HG02571 (cell line): ENCODE results near the gene PTPRN2.

Experiments
- ATAC-seq: cut with Tn5 transposase; IDR thresholded peaks from one replicate; pipeline ENCODE4 v1.9.1; 2021; ENCODE audit warnings: mild to moderate bottlenecking, moderate library complexity; ENCODE audit not compliant: unreplicated experiment

The PTPRN2 gene

DNA sequence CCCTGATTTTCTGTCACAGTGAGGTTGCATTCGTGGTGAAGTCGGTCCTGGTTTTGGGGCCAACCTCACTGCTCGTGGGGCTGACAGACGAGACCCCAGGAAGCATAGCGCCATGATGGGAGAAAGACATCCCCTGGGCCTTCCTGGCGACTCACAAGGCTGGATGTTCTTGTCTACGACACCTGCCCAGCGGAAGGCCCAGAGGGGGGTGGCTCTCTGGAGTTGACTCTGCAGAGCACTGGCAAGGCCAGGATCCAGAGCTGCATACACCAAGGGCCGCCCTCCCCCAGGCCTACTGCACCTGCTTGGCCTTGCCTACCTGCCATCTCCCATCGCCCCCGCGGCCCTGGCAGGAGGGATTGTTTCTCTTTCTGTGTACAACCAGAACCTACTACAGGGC is 608.9 kb downstream of the PTPRN2 start:
- ATAC-seq = no peak

DNA sequence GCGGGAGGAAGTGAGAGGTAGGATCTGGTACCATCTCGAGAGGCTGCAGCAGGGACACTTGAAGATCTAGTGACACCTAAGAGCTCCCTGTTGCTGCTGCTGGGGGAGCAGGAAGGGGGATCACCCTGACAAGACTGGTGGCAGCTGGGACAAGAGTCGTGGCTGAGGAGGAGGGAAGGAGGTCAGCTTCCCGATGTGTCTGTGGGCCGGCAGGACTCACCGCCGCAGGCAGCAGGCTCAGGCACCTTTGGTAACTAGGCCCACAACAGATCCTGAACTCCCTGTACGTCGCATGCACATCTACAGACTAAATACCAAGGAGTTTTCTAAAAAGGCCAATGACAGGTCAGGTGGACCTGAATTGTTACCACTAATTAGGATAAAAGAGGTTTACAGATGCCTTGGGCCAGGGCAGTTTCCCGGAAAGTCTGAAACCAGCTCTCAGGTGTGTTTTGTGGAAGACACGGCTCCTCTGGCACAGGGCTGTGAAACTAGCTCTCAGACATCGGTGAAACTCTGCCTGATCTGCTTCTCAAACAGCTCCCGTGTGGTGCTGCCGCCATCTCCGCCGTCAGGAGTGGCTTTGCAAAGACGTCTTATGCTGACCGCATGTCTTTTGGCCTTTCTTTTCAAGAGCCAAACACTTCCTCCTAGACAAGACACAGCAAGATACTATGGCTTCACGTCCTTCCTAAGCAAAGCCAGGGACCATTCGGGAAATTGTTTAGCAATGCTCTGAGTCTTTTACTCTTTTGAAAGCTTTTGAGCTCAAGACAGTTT is 609.7 kb downstream of the PTPRN2 start:
- ATAC-seq = no peak

DNA sequence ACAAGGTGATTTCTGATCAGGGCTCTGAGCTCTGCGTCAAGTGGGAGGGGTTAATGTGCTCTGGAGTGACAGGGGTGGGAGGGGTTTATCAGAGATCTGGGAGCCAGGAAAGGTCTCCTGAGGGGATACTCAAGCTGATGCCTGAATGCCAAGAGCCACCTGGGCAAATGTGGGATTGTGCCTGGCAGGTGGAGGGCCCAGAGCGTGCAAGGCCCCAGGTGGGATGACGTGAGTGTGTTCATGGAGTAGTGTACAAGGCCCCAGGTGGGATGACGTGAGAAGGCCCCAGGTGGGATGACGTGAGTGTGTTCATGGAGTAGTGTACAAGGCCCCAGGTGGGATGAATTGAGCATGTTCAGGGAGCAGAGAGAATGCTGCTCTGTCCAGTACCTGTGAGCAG is 610.3 kb downstream of the PTPRN2 start:
- no peak for ATAC-seq

DNA sequence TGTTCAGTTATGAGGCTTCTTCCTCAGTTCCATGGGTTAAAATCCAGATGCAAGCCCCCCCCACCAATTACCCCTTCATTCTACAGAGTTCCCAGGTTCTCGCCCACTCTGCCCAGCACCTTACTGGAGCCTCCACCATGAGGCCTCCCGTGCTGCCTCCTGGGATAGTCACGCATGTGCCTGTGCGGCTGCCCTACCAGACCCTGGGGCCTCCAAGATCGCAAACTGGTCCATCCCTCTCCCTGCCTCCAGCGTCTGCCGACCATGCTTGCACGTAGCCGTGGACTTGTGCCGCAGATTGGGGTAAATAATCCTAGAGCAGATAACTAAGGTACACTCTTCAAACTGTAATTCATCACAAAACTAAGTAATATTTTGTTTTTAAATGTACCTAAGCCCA is 611.2 kb downstream of the PTPRN2 start:
- ATAC-seq = no peak

DNA sequence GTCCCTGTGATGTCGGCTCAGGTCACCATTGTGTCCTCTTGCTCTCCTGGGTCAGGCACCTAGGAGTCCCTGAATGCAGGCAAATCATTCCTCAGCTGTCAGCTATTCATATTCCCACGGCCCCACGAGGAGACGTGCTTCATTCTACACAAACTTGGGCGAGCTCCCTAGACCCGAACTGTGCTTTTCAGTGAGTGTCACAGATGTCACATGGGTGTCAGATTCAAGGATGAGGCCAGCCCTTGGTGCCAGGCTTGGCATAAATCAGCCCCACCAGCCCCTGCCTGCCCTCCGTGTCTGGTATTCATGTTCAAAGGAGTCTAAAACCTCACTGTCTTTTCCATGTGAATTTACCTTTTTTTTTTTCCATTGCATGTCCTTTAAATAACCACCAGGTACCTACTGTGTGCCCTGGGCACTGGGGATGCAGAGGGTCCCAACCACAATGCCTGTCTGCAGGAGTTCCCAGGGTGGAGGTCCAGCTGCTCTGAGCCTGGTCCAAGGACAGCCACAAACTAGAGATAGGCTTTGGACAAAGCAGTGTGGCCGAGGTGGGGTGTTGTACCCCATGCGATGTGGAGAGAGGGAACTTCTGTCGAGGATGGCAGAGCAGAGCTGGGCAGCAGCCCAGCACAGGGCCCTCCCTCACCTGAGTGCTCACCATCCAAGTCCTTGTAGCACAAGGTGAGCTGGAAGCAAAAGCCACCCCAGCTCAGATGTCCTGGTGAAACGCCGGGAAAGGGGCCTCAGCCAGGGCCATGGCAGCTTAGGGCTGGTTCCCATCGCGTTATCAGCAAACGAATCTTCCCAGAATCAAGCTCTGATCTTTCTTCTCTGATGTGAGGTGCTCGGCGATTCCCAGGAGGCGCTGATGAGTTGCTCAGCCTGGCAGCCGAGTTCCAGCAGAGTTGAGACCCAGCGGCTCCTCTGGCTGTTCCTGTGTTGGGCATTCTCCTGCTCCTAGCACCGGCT is 611.9 kb downstream of the PTPRN2 start:
- ATAC-seq = no peak

DNA sequence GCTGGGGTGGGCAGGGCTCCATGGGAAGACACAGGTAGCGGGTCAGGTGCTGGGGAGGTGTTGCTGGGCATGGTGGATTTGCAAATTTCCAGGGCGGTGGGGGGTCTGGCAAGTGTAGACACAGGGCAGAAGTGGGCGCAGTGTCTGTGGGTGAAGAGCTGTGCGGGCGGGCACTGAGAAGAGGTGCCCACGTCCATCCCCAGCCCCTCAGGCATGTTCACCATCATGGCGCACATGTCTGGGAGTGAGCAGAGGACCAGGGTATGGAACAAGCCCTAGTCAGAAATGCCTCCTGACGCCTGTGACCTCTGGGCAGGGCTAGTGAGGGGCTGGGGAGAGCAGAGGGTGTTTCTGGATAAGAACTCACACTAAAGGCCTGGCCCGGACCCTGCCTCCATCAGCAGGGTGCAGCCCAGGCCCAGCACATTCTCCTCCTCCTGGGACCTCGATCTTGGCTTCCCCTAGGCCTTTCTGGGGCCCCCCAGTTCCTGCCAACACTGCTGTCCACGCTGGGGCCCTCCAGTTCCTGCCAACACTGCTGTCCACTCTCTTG is 612.9 kb downstream of the PTPRN2 start:
- no peak for ATAC-seq

DNA sequence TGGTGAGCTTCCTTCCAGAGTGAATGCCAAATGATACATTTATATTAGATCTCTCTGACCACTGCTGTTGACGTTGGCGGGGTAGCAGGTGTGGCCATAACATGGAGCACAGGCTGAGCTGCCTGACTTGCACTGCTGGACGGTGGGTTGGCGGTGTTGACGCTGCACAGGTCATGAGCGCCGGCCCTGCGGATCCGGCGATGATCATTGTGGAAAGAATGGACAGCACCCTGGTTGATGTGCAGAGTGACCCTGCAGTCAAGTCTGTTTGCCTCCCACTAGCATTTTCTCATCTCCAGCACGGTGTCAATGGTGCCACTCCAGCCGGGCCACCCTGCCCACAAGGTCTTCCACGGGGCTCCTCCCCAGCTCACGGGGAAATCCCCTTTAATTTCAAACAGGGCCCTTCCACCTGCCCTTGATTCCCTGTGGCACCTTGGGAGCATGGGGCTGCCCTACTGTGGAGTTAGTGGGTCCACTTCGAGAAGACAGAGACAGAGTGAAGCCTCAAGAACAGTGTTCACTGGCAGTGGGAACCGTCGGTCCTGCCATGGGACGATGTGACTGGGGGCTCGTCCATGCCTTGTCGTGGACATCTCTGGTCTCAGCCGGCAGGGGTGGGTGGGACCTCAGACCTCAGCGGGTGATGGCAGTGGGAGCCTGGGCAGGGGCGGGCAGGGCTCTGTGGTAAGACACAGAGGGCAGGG is 613.5 kb downstream of the PTPRN2 start:
- ATAC-seq = no peak

DNA sequence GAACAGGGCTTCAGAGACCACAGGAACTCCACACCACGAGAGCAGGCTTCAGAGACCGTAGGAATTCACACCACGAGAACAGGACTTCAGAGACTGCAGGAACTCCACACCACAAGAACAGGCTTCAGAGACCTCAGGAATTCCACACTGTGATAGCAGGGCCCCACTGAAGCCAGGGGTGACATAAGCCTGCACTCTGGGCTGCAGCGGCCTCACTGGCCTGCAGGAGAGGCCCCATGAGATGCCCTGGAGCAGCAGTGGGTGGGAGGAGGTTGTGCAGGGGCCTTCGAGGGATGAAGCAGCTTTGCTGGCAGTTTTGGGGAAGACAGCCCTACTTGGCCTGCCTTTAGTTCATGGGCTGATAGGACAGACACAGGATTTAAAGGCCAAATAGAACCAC is 614.7 kb downstream of the PTPRN2 start:
- ATAC-seq = no peak

DNA sequence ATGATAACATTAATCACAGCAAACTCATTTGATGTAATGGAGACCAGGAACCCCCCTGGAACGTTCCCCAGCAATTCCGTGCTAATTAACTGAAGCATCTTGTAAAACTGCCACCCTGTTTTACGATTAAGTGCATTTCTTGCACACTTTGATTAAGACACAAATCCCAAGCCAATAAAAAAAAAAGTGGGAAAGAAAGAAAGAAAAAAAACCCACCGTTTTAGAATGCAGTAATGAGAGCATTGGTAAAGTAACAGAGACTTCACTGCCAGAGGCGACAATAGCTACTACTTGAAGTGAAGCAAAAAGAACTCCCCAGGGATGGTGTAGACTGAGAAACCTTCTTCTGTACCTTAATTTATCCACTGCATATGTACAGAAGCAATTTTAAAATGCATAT is 616.1 kb downstream of the PTPRN2 start:
- ATAC-seq = no peak

DNA sequence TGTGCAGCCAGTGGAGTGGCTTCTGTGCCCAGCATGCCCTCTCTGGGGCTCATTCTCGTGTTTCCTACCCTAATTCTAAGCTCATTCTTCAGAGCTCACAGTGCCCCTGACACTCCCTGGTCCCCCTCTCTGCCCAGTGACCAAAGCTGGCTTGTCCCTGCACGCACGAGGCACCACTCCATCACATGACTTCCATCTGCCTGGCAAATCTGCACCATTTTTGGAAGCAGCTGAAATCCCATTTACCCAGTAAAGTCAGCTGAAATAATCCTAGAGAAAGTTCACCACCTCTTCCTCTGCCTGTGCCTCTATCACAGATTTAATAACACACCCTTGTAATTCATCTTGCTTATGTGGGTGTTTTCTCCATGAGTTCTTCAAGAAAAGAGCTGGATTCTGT is 616.9 kb downstream of the PTPRN2 start:
- no peak for ATAC-seq

DNA sequence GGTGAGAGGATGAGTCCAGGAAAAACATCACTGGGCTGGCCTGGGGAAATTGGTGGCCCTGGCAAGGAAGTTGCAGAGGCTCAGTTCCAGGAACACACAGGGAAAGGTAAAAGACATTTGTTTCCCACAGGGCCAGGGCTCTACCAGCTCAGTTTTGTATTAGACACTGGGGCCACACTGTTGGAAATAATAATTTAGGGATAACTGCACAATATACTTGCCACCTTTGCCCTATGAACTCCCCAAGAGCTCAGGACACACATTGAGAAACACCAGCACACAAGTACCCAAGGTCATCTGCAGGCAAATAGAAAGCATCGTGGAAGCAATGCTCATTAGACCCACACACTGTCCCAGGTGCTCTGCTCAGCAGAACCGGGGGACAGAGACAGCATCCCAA is 617.6 kb downstream of the PTPRN2 start:
- no peak for ATAC-seq

DNA sequence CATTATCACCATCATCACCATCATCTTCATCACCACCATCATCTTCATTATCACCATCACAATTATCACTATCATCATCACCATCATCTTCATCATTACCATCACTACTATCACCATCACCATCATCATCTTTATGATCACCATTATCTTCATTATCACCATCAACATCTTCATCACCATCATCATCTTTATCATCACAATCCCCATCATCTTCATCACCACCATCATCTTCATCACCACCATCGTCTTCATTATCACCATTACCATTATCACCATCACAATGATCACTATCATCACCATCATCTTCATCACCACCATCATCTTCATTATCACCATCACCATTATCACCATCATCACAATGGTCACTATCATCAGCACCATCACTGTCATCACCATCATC is 621.1 kb downstream of the PTPRN2 start:
- ATAC-seq = no peak

DNA sequence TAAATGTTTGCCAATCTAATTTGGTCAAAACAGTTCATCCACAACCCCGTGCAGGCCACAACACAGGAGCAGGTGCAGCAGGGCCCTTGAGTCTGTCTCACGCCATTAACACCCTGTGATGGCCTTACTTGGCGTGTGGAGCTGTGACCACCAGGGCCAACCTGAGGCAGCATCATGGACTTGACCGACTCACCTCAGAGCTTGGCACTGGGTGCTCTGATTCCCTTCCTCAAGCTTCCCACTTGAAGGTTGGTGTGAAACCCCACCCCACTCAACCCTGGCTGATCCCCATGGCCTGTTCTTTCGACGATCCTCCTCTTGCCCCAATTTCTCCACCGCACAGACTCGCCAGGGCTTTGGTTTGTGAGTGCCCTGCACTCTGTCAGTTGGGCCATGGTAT is 623.1 kb downstream of the PTPRN2 start:
- no peak for ATAC-seq

DNA sequence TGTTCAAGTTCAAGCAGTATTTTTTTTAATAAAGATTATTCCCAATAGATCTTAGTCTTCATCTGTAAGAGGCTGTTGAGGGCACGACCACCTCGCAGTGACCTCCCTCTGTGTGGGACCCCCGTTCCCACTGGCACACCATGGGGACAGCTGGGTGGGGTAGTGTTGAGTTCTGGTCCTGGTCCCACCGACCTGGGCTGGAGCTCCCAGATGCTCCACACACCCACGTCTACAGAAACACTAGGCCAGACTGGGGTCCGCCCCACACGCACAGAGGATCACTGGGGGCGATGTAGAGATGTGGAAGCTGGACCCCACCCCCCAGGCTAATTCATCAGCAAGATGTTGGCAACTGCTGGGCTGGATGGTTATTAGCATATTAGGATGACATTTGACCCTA is 623.6 kb downstream of the PTPRN2 start:
- no peak for ATAC-seq

DNA sequence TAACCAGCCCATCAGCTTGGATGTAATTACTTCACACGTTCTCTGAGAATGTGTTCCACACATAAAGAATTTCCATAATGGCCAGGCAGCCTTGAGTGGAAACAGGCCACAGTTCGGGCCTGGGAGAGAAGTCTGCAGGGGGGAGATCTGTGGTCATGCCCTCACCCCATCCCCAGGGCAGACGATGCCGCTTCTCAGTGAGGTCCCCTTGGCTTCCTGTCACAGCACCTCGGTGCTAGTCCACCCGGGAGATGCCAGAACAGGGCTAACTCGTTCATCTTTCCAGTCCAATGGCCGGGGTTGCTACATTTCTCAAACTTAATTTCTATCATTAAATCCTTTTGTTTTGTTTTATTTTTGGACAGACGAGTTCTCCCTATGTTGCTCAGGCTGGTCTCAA is 624.1 kb downstream of the PTPRN2 start:
- no peak for ATAC-seq

DNA sequence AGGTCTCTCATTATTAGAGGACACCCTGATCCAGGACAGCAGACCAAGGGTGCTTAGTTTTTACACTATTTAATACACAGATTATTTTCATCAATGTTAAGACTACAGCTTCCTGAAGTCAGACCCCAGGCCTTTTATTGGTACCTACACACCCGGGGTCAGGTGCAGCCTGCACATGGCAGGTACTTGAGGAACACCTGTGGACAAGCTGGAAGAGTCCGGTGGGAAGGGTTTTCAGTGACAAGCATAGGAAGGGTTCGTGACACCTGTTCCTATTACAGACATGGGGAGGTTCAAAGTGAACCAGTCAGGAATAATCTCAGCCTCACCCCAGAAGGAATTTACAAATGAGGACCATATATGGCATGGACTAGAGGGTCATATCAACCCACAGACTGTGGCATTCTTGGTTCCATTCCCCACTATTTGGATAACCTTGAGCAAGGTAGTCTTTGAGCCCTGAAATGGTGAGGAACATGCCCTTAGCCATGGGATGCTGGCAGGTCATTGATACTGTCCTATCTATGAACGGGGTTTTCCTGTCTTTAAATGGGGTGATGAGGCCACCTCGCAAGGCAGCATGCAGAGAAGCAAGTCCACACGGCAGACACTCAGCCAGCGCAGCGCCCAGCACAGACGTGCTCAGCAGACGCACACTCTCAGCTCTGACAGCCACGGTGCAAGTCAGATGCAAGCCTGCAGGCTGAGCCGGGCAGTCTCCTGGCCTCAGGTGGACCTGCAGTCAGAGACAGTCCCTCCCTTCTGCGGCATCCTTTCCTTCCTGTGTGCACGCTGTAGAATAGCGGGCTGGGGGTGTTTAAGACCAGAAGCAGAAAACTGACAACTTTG is 624.9 kb downstream of the PTPRN2 start:
- ATAC-seq = no peak

DNA sequence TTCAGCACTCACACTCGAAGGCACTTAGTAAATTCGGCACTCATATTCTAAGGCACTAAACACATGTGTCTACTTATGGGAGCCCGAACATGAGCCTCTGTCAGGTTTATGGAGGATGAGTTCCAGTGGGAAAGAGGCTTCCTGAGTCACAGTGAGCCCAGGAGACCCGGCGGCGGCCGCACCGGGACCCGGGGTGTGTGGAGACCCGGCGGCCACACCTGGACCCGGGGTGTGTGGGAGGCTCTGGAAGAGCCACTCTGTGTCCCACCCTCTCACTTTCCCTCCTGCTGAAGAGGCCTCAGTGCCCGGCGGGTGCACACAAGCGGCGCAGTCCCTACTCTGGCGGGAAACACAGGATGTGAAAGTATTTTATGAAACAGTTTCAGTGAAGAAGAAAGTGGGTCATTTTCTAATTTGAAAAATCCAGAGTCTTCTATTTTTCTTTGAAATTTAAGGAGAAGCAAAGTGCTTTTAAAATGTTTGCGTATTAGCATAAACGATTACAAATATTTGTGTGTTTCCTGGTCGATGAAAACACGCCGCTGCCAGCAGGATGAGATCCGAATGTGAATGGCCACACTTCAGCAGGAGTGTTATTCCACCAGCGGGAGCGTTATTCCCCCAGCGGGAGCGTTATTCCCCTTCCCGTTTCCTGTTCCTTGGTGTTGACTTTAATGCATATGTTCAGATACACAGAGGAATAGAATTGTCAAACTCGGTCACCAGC is 625.7 kb downstream of the PTPRN2 start:
- ATAC-seq = no peak

DNA sequence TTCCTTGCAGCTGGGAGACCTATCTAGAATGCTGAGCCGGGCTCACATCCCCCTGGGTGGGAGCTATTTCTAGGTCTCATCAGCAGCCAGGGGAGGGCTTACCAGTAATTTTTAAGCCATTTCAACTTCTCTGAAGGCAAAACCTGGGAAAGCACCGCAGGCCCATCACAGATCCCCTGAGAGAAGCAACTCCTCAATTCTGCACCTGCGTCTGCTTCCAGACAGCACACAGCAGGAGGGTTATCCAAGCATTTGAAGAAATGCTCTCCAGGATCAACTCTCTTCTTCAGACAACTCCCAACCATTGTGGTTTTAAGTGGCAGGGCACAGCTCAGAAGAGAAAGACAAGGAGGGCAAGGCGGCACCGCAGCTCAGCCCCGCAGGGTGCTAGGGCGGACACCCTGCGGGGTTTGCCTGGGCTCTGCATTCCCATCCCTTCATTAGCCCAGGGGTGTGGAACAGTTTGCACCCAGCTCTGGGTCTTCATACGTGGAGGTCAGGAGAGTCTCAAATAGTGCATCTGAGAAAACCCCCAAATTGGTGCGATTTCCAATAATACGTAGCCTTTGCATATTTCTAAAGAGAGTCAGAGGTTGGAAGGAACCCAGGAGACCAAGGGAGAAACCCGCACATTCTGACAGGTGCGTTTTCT is 632.1 kb downstream of the PTPRN2 start:
- no peak for ATAC-seq

DNA sequence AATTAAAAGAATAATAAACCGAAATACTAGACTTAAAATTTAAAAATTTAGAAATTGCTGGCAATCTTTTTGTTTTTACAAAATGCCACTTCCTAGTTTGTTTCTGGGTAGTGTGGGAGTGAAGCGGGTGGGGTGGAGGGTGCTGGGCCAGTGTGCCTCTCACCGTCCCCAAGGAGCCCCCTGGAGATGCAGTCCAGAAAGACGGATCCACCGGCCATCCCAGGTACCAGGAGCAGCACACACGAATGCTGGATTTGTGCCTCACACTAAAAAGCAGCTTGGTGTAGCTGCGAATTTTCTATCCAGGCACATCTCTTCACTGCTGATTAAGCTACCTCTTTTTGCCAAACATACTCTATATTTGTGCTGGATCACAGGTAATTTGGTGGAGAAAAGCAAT is 632.7 kb downstream of the PTPRN2 start:
- no peak for ATAC-seq
